T-helper 9 cell (primary cell): ENCODE results near the gene DCAF10.
"Not testable (repeated sequence)": the region's sequence is repeated elsewhere in the genome, so short reads cannot be mapped to it uniquely, and the experiment has no call there.

Experiments used
- DNase-seq: peaks from one replicate; pipeline ENCODE4 v3.0.0-alpha.2; 2020

Gene DCAF10

DNA sequence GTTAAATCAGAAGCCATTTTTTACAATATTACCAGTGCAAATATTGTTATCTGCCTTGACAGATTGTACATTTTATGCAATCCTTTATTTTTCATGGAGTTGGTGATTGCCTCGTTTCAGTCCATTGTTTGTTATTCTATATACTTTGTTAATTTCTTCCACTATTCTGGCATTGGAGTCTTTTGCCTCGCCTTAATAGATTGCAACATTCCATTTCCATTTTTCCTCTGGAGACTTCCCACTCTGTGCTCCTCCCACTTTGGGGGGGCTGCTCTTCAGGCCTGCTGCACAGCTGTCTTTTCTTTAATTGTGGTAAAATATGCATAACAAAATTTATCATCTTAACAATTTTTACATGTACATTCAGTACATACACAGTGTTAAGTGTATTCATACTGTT, 4.4 kb upstream of the DCAF10 start:
- DNase-seq = no peak

DNA sequence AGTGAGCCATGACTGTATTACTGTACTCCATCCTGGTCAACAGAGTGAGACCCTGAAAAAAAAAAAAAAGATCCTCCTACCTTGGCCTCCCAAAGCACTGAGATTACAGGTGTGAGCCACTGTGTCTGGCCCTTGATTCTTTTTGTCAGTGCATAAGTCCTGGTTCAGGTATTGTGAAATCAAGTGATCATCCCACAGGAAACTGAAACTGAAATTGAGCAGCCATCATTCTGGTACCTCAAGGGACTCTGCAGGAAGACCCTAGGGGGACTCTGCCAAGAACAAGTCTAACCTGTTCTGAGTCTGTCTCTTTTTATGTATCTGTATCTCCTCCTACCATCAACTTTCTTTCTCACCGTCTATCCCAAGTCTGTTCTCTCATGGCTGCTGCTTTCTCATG, 1.9 kb upstream of the DCAF10 start:
- DNase-seq = no peak

DNA sequence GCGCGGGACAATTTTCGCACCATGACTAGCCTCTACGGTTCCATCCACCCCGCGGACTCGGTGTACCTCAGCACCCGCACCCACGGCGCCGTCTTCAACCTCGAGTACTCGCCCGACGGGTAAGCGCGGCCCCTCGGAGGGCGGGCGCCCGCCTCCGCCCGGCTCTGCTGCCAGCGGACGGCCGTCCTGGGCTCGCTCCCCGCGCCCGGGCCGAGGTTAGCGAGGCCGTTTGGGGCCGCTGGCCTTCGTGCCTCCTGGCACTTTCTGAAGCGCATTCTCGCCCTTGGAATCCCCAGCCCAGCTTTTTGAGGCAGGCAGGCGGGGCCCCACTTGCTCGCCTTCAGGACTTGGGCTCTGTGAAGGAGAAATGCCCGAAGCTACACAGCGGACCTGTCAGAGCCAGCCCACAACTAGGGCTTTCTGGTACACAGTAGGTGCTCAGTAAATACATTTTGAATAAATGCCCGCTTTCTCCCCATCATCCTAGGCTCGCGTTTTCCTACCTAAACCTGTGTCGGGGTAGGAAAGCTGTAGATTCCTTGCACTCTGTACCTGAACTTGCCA, 772 bp downstream of the DCAF10 start:
- DNase-seq = no peak

DNA sequence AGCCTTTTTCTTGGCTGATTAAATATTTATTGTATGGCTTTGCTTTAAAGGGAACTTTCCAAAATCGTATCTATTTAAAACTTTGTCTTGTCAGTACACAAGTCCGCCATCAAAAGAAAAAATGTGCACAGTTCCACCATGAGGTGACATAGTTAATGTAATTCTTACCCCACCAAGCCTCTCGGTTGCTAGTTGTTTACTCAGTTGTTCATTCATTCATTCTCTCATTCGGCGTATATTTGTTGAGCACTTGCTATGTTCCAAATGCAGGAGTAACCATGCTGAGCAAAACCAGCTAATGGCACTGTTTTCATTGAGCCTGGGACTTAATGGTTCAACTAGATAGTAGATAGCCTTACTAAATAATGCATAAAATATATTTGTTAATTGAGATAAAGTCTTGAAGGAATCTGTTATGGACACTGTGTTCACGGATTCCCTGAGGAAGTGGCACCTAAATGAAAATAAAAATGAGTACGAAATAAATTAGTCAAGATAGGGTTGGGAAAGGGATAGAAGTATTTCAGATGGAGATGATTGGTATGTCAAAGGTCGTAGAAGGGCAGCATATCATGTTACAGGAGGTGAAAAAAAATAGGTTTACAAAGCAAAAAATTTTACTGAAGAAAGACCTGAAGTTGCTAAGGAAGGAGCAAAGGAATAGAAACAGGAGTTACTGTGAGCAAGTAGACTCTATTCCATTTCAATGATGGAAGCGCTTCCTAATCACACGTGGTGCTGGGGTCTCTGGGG, 1.5 kb downstream of the DCAF10 start:
- DNase-seq = no peak

DNA sequence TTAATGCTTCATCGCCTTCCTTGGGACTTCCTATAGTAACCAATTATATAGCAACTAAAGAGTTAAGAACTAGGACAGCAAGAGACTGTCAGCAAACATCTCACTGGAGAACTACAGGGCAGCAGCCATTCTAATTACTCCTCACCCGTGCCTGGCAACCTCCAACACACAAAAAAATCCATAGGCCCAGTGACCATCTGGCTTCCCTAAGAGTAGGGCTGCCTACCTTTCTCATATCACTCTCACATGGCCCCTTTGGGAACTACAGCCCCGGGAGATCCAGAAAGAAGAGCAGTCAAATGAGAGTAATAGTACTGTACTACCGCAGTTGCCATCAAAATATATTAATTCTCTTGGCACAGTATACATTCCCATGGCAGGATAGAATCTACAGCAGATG, 5.7 kb downstream of the DCAF10 start:
- no peak for DNase-seq

DNA sequence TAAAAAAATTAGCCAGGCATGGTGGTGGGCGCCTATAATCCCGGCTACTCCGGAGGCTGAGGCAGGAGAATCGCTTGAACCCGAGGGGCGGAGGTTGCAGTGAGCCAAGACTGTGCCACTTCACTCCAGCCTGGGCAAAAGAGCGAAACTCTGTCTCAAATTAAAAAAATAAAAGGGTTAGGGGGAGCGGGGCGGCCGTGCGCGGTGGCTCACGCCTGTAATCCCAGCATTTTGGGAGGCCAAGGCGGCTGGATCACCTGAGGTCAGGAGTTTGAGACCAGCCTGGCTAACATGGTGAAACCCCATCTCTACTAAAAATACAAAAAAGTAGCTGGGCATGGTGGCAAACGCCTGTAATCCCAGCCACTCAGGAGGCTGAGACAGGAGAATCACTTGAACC, 9.1 kb downstream of the DCAF10 start:
- not testable (repeated sequence) for DNase-seq

DNA sequence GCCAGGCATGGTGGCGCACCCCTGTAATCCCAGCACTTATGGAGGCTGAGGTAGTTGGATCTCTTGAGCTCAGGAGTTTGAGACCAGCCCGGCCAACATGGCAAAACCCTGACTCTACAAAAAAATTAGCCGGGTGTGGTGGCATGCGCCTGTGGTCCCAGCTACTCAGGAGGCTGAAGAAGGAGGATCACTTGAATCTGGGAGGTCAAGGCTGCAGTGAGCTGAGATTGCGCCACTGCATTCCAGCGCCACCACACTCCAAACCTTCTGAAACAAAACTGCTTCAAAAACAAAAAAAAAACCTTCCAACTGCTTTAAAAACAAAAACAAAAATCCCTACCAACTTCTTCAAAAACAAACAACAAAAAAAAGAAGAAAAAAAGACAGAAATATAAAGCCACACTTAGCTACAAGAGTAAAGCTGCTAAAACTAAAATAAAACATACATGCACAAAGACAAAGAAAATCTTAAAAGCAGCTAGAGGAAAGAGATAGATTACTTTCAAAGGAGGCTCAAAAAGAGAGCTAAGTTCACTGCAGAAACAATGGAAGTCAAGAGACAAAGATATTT, 11.4 kb downstream of the DCAF10 start:
- no peak for DNase-seq

DNA sequence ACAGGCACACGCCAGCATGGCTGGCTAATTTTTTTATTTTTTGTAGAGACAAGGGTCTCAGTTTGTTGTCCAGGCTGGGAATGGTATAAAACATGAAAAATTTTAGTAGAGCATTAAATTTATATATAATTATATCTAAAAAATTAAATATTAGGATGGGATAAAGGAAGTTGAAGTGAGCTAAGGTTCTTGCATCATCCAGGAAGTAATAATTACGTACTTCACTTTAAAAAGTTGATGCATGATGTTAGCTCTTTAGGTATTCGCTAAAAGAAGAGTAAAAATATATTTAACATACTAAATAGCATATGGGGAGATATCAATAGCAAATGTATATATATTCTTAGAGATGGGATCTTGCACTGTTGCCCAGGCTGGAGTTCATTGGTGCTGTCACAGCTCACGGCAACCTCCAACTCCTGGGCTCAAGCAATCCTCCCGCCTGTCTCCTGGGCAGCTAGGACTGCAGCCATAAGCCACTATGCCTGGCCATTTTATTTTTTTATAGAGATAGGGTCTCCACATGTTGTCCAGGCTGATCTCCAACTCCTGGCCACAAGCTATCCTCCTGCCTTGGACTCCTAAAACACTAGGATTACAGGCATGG, 12.3 kb downstream of the DCAF10 start:
- DNase-seq = no peak

DNA sequence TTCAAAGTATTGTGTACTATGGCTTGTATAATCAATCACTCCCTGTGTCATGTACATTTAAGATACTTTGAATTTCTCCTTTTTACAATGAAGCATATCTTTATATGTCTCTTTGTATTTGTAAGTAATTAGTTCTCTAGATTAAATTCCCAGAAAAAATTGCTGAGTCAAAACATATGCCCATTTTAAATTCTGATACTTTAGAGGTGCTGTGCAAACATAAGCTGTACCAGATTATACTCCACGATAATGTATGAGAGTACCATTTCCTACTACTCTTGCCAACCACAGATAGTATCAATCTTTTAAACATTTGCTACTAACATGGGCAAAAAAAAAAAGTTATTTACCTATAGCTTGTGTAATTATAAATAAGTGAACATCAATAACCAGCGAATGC, 18.3 kb downstream of the DCAF10 start:
- no peak for DNase-seq

DNA sequence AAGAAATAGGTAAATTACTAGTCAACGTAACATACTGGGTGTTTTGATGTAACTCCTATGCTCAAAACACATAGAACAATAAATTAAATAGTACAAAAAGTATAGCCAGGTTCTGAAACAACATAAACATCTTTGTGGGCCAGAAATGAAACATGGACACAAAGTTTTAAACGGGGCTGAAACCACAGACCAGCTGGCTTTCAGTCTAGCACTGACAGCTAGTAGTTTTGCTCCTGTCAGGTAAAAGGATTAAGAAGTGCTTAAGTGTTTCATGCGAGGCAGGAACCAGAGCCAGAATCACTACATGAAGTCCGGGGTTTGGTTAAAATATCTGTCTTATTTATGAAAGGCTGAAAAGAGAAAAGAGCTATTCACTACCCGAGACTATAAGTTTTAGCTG, 19.5 kb downstream of the DCAF10 start:
- no peak for DNase-seq

DNA sequence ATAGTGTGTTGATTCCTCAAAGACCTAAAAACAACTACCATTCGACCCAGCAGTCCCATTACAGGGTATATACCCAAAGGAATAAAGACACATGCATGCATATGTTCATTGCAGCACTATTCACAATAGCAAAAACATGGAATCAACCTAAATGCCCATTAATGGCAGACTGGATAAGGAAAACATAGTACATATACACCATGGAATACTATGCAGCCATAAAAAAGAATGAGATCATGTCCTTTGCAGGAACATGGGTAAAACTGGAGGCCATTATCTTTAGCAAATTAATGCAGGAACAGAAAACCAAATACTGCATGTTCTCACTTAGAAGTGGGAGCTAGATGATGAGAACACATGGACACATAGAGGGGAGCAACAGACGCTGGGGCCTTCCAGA, 24.6 kb downstream of the DCAF10 start:
- not testable (repeated sequence) for DNase-seq

DNA sequence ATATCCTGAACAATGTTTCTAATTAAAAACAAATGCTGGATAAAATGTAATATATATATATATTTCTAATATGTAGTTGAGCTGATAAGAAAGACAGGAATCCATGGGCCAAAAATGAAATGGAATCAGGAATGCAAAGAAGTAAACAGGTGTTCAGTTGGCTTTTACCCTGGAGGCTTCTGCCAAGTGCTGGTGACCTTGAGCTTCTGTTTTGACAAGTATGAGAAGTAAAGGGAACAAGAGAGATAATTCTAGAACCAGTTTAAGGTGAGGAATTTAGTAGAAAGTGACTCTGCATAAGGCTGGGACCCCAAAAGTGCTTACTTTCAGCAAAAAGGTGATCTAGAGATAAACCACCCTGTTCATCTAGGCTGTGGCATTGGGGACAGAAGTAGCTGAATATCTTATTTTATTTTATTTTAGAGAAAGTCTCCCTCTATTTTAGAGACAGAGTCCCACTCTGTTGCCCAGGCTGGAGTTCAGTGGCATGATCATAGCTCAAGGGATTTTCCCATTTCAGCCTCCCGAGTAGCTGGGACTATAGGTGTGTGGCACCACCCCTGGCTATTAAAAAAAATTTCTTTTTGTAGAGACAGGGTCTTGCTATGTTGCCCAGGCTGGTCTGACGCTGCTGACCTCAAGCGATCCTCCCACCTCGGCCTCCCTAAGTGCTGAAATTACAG, 27.0 kb downstream of the DCAF10 start:
- DNase-seq = no peak

DNA sequence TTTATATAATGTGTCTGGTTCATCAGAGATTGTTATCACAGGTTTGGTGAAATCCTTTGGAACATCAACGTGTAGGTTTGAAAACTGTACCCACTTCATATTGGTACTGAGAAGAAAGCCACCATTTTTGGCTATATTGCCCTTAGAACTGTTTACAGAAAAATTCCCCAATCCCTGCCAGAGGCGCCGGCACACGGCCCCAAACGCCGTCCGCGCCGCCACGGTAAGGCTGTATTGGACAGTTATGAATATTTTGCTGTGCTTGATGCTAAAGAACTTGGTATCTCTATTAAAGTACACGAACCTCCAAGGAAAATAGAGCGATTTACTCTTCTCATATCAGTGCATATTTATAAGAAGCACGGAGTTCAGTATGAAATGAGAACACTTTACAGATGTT, 35.2 kb downstream of the DCAF10 start:
- no peak for DNase-seq

DNA sequence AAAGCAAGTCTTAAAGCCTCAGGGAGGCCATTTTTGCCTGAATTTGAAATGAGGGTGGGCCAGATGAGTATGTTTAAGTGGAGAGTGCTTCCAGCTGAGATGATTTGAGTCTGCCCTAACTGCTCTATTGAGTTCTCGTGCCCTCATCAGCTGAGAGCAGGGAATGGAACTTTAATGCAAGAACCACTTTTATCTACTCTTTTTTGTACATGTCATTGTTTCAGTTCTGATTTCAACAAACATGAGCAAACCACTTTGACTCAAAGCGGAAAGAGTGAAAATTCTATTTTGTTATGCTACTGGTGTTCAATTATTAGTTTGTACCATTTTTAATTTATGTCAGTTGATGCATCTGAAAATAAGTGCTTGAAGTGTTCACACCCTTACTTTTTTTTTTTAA, 35.8 kb downstream of the DCAF10 start:
- DNase-seq = no peak

DNA sequence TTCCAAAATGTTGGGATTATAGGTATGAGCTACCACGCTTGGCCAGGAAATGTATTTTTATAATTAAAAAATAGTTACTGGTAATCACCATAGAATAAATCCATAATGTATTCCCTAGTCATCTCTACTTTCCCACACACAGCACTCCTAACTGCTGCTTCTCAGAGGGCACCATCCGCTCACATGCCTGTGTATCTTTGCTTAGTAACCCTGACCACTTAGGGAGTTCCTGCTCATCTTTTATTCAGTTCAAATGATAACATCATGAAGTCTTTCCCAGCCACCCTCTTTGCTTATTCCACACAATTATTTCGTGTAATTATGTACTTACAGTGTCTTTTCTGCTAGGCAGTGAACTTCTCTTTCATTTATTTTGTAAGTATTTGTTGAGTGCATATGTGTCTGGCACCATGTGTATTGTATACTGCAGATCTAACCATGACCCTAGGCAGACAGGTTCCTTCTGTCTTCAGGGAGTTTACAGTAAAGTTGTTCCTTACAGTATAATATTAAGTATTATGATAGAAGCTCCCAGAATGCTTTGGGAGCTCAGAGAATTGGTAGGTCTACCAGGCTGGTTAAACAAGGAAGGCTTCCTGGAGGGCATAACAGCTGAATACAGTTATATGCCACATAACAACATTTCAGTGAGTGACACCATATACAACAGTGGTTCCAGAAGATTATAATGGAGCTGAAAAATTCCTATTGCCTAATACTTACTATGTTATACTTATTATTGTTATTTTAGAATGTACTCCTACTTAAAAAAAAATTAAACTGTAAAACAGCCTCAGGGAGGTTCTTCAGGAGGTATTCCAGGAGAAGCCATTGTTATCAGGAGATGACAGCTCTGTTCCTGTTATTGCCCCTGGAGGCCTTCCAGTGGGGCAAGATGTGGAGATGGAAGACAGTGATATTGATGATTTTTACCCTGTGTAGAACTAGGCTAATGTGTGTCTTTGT, 39.2 kb downstream of the DCAF10 start:
- no peak for DNase-seq

DNA sequence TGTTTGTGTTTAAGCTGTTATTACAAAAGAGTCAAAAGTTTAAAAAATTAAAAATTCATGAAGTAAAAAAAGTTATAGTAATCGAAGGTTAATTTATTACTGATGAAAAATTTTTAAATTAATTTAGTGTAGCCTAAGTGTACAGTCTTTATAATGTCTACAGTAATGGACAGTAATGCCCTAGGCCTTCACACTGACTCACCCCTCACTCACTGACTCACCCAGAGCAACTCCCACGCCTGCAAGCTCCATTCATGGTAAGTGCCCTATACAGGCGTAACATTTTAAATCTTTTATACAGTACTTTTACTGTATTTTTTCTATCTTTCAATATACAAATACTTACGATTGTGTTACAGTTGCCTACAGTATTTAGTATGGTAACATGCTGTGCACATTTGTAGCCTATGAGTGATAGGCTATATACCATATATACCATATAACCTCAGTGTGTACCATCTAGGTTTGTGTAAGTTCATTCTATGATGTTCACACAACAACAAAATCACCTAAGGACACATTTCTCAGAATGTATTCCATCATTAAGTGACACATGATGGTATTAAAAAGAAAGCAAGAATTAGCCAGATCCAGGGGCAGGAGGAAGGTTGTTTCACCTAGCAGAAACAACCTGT, 40.1 kb downstream of the DCAF10 start:
- no peak for DNase-seq

DNA sequence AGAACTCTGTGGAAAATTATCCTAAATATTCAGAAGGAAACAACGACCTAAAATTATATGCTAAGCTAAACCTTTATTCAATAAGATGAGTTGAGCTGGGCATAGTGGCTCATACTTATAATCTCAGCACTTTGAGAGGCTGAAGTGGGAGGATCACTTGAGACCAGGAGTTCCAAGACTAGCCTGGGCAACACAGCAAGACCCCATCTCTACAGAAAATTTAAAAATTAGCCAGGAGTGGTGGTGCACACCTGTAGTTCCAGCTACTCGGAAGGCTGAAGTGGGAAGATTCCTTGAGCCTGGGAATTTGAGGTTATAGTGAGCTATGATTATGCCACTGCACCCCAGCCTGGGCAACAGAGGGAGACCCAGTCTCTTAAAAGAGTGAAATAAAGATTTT, 51.6 kb downstream of the DCAF10 start:
- DNase-seq = no peak

DNA sequence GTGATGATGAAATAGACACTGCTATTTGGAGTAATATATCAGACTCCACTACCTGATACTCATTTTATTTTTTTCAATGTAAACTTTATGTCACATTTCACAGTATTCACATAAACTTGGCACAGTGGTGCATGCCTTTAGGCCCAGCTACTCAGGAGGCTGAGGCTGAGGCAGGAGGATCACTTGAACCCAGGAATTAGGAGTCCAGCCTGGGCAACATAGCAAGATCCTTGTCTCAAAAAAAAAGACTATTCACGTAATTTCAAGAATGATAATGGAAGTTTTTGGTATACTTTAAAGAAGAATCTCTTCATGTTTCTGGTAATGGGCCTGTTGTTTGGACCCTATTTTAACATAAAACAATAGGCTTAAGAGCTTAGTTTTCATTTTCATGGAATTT, 56.0 kb downstream of the DCAF10 start:
- DNase-seq = no peak

DNA sequence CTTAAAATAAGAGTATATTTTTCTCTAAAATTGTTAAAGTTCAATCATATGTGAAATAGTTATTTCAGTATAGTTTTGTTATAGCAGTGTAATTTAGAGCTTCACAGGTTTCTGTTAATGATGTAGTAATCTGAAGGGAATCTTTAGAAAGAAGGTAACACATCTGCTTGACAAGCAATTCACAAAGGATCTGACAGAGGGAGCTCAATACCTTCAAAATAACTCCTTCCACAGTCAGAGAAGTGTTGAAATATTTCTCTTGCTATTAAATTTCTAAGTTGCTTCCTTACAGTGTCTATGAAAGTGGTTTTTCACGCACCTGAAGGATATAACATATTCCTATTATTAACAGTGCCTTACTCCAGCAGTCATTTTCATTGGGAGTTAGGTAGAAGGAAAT, 58.4 kb downstream of the DCAF10 start:
- DNase-seq = no peak

DNA sequence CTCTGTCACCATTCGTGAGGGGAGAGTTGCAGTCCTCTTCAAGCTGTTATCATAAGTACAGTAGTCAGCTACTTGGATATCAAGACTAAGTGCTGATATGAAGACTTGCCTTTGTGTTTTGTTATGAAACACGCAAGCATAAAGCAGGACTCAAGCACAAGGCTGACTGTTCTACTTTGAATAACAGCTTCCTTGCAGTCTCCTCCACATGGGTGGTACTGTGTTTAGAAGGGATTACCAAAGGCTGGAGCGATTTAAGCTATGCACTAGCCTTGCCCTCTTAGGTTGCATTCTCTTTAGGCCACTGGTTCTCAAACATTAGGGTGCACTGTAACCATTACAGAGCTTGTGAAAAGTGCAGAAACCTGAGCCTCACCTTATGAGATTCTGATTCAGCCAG, 61.9 kb downstream of the DCAF10 start:
- no peak for DNase-seq

DNA sequence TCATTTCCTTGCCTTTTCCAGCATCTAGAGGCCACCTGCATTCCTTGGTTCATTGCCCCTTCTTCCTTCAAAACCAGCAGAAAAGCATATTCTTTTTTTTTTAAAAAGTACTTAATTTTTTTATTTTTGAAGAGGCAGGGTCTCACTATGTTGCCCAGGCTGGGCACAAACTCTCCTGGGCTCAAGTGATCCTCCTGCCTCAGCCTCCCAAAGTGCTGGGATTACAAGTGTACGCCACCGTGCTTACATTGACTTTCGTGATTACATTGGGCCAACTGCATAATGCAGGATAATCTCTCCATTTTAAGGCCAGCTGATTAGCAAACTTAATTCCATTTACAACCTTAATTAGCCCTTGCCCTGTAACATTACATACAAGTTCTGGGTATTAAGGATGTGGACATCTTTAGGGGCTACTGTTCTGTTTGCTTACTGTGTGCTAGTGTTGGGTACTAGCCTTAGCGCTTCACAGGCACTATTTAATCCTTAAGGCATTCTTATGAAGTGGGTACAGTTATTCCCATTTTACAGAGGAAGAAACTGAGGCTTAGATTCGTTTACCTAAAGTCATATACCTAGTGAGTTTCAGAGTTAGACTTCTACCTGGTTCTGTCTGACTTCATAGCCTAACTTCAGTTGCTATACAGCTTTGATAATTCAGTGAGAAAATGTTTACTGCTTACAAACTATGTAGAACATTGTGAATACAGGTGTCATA, 69.6 kb downstream of the DCAF10 start:
- no peak for DNase-seq
